Left hindlimb (tissue), 1 donor: ENCODE data around the gene TMEM100.
A peak's percentile ranks its signal among the peaks of the same experiment; 100 is the strongest.

Experiments used
- DNase-seq: peaks from one replicate; pipeline ENCODE4 v3.0.0-alpha.2; 2018

The TMEM100 gene

DNA sequence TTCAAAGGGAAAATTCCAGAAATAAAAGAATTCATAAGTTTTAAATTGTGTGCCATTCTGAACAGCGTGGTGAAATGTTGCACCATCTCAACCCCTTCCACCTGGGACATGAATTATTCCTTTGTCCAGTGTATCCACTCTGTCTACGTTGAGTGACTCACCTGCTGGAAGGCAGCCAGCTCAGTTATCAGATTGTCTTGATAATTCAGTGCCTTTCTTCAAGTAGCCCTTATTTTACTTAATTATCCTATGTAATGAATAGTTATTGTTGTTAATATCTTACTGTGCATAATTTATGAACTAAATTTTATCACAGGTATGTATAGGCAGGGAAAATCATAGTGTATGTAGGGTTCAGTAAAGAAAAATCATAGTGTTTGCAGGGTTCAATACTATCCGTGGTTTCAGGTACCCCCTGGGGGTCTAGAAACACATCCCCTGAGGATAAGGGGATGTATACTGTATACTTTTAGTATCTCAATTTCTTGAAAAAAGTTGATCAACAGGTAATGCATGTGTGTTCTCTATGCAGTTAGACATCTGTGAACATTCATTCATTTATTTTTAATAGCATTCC is 20.5 kb upstream of the TMEM100 start:
- DNase-seq, result no peak

DNA sequence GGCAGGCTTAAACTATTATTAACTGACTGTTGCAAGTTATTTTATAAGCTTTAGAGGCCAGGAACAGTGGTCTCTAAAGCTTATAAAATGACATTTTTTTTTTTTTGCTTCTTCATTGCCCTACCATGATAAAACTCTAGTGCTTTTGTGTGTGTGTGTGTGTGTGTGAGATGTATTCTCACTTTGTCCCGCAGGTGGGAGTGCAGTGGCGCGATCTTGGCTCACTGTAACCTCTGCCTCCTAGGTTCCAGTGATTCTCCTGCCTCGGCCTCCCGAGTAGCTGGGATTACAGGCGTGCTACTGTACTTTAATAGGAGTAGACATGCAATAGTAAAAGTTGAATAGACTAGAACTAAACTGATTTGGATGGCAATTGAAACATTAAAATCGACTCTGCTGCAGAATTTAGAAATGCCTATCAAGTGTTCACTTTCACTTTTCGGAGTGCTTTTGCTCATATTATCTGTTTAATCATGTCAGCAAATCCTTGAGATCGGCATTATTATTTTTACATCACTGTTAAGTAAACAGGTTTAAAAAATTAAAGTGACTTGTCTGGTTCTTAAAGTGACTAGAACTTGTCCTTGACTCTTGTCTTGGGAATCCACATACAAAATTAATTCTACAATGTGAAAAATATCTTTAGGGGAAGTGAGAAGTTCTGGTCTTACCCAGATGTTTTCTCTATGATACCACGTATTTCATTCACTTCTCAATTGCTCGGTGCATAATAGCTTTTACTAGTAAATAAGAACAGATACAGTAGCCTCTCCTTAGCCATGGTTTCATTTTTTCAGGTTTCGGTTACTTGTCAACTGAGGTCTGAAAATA is 19.8 kb upstream of the TMEM100 start:
- DNase-seq, result no peak

DNA sequence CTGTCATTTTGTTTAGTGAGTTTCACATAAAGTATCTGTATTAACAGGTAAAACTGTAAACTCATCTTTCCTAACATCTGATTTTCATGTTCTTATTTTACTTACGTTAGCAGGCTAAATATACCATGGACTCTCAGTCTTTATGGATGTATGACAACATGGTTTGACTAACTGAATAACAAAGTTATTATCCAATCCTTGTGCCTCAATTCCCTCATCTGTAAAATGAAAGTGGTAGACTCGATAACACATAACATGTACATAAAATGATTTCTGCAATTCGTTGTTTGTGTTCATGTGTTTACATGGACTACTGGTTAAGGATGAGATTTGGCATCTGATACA is 18.7 kb upstream of the TMEM100 start:
- DNase-seq, result no peak

DNA sequence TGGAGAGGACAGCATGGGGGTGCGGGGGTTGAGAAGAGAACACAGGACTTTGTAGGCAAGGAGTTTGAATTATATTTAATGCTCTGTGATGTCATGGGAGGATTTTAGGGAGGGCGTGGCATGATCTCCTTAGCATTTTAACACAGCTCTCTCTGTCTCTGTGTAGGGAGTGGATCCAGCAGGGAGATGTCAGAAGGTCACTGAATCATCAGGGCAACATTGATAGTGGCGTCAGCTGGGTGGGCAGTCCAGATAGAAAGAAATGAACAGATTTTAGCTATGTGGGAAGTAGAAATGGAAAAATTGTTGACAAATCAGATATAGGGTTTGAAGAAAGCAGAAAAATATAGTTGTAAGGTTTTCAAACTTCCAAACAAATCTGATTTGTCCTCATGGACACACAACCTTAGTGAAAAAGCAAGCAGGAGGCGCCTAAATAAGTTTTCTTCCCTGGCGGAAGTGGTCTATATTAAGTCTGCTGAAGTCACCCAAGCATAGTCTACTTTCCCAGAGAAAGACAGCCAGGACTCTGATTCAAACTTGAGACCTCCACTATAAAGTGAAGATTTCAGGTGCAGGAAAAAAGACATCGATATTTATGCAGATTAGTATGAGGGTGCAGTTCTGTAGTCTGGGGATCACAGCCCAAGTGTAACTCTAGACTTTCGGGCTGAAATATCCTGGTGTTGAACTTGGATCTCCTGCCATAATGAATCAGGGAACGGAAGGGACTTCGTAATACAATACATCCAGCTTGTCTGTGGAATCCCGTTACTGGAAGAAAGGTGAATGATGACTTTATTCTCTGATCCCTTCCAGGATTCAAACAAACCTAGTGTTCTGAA is 18.1 kb upstream of the TMEM100 start:
- DNase-seq, result no peak

DNA sequence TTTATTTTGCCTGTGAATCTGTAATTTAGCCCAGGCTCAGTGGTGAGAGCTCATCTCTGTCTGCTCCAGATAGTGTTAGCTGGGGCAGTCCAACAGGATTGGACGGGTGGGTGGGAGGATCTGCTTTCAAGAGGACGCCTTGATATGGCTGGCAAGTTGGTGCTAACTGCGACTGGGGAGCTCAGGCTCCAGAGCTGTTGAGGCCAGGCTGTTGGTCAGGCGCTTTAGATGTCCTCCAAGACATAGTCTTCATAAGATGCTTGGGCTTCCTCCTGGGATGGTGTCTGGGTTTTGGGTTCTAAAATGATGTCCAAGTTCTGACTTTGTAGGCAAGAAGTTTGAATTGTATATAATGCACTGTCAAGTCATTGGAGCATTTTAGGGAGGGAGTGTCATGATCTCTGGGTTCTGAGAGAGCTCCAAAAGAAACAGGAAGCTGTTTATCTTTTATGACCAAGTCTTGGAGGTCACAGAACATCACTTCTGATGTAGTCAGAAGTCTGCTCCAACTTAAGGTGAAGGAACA is 15.4 kb upstream of the TMEM100 start:
- DNase-seq, result no peak

DNA sequence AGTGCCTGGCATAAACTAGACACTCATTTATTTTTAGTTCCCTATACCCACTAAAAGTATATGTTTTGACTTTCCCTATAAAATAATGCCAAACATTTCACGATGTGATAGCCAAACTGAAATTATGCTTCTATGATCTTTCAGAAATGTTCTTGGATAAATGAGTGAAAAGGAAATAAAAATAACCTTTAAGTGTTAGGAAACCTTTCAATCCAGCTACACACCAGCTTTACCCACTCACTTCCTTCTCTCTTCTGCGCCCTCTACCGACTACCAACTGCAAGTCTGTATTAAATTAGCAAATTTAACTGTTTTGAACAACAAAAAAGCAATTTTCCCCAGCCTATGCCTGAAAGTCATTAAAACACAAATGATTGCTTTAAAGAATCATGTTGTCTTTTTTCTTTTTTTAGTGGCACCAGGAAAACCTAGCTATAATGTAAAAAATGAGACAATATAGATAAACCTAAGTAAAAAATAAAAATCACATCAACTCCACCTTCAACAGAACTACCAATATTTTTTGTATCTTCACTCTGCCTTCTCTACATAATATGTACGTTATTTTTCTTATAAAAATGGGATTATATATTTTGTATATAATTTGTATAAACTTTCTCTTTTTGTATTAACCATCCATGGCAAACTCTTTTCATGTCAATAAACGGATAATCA is 13.2 kb upstream of the TMEM100 start:
- DNase-seq, result no peak

DNA sequence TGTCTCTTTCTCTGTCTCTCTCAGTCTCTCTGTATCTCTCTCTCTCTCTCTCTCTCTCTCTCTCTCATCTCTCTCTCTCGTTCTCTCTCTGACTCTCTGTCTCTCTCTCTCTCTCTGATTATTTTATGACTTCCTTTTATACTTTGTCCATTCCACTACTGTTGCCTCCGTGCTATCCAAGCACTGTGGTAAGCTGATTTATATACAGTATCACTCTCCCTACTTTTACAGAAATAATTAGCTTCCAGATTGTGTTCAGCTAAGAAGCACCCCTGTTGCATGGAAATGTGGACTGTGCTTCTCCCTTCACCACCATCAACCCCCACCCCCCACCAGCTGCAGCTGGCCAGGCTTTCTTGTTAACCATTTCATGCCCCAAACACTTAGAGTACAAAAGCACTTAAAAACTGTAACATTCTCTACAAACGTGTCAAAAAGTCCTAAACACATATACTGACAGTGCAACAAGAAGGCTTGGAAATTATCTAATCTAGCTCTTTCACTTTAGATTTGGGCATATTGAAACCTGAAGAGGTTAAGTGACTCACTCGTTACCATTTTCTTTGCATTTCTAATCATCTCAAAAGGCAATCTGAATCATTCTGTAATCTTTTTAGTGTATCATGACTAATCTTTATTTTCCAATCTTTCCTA is 11.6 kb upstream of the TMEM100 start:
- no peak for DNase-seq

DNA sequence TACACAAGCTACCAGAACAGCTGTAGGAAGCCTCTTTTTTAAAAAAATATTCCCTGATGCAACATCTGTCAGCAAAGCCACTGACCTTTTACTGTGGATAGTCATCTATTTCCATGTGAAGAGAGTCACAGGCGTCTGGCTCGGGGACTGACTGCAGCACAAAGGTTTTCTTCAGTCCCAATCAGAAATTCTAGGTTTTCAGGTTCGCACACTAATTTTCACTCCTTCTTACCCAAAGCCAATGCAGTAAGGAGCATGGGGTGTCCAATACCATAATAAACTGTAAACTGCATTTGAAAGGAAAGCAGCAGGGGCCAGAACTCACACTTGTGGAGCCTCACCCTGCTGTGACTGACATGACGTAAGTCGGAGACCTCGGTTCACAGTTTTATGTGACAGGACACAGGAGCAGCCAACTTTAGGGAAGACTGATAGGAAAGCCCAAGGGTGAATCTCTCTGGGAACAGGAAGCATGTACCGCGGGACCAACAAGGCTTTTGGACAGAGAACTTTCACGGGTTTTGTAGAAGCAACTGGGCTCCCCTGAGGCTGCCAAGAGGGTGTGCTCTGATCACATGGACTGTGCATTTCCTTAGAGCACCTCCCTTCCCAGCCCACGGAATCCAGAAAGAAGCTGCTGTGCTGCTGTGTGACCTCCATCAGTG is 9.1 kb upstream of the TMEM100 start:
- DNase-seq, result peak; percentile 63

DNA sequence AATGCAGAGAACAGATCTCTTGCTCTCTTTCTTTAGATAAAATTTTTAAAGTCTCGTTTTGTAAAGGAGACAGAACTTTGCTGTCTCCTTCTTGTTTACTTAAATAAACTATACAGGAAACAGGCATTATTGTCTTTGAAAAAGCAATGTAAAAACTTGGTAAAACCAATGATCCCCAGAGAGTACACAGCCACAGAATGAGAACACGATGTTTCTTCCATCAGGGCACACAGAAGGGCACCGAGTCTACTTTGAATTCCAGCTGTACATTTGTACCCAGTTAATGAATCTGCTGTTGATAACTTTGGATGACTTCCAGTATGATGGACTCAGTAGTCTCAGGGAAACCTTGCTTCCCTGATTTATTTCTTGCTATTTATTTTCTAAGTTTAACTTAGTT is 8.1 kb upstream of the TMEM100 start:
- no peak for DNase-seq

DNA sequence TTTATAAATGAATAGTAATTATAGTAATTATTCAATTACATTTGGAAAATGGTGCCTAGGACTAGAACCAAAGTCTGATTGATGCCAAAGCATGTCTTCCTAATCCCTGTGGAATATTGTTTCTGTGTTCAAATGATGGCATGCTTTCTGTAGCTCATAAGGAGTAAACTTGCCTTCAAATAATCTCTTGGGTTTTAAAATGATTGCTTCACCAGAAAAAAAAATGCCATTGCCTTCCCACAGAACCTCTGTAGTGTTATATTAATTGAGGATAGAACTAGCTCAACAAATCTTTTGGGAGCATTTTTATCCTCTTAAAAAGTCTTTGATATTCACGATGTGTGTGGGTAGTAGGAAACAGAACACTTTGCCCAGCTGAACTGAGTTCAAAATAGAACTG is 7.7 kb upstream of the TMEM100 start:
- DNase-seq, result no peak

DNA sequence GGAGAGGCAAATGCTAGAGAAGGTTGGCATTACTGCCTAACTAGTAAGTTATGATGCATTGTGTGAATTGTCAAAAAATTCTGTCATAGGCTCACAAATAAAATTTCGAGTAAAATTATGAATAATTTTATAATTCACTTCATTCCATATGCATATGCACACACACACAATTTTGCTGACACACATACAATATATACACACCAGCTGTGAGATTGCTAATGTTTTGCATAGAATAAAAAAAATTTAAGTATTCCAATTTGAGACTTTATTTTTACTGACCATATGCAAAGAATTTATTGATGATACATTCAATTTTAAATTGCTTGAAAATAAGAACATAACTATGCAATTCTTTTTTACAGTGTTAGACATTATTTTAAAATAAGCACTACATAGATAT is 6.8 kb upstream of the TMEM100 start:
- DNase-seq, result no peak

DNA sequence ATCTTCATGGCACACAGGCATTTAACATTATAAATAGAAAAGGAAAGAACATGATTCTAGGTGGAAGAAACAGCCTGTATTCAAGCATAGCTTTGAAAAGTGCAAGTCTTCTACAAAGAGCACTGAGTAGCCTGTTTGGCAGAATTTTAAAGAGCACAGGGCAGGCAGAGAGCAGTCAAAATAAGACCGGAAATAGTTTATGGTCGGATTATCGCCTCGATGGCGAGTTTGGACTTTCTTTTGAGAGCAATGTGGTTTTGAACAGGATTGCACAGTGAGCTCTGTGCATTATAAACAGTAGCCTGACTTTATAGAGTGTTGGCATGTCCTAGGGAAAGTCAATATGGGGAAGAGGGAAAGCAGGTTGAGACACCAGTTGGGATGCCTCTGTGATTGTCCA is 6.2 kb upstream of the TMEM100 start:
- peak; percentile 52 for DNase-seq

DNA sequence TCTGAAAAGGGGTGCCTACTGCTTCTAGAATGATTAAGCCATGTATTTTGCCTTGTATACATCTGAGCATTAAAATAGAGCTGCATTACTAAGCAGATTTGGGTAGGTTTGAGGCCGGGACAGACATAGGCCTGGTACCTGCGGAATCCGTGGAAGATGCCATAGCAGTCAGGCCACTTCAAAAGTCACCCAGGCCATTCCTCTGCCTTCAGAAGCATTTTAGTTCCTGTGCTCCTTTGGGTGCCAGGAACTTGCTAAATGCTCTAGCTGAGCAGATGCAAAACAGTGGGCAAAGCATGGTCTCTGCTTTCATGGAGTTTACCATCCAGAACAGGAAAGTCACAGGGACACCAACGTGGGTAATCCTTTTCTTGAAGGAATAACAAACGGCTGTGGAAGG is 5.7 kb upstream of the TMEM100 start:
- no peak for DNase-seq

DNA sequence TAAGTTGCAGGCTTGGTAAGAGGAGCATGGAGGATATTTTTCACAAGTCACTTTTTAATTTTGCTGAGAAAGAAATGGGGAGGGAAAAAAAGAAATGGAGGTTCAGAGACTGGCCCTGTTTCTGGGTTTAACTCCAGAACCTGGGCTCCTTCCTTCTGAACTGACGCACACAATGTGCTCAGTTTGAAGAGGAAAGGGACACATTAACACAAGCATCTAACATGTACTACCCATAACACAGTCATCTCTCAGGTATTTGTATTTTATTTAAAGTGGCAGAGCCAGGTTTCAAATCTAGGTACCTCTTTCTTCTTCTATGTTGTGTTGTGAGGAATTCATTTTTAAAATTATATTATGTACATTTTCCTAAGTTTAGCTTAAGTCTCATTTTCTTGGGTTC is 5.3 kb upstream of the TMEM100 start:
- no peak for DNase-seq

DNA sequence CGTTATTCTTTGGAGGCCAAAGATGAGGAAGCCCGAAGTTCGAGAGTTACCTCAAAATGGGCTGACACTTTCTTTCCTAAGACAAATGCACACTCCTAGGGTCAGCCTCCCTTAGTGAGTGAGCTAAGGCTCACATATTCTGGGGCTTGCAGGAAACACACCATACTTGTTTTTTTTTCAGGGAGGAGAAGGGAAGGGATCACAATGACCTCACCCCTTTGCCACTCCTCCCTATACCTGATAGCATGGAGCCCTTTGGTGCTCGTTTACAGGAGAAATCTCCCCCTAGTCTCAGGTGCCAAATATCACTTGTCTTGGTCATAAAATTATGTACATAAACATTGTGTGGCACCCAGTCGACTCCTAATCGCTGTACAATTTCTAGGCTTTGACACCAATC is 4.6 kb upstream of the TMEM100 start:
- no peak for DNase-seq

DNA sequence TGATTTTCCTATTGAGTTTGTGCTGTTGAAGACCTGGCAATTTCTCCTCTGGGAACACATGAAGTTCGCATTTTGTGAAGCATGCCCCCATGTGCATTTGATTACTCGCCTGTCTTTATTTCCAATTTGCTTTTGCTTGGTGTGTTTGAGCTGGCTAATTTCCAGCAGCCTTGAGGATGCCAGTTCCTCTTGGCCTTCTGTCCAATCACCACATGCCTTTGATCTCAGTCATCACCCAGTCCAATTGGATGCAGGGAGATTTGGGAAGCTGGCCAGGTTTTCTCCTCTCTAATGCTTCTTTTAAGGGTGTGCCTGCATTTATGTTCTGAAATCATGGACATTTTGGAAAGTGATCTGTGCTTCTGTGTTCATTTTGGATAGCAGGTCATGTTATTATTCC is 3.8 kb upstream of the TMEM100 start:
- peak; percentile 65 for DNase-seq

DNA sequence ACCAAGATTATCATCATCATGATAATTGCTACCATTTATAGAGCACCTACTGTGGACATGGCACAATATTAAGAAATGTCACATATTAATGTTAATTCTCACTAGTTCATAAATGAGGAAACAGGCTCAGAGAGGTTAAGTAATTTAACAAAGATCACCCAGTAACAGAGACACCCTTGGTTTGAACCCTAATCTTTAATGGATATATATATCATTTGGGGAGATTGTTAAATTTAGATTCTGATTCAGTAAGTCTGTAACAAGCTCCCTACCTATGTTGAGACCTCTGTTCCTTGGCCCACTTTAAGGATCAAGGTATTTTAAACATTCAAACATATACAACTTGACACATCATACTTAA is 804 bp upstream of the TMEM100 start:
- no peak for DNase-seq

DNA sequence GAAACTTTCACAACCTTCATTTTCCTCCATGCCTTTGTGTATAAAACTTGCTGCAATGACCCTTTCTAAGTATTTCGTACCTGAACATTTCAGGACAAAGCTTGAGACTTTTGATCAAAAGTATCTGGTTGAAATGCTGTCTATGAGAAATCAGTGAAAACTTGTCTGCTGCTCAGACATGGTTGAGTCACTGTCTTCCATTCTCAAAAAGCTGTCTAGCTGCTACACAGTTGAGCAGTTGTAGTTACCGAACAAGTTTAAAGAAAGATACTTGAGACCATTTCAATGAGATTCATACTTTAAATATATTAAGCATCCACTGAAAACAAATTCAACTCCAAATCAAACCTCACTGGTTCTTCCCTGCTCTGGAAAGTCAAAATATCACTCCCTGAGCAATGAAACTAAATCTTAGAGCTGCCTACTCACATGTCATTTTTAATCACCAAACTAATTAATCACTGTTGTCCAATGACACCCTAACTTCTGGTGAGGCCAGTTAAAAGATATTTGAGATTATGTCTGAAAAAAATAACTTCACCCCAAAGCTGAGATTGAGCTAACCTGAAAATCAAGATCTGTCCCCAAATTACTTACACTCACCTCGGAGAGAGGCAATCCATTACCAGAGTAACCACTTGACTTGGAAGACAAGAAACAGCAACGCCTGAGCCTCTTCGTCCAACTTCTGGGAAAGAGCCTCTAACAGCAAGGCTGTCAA is 488 bp downstream of the TMEM100 start:
- DNase-seq, result no peak

DNA sequence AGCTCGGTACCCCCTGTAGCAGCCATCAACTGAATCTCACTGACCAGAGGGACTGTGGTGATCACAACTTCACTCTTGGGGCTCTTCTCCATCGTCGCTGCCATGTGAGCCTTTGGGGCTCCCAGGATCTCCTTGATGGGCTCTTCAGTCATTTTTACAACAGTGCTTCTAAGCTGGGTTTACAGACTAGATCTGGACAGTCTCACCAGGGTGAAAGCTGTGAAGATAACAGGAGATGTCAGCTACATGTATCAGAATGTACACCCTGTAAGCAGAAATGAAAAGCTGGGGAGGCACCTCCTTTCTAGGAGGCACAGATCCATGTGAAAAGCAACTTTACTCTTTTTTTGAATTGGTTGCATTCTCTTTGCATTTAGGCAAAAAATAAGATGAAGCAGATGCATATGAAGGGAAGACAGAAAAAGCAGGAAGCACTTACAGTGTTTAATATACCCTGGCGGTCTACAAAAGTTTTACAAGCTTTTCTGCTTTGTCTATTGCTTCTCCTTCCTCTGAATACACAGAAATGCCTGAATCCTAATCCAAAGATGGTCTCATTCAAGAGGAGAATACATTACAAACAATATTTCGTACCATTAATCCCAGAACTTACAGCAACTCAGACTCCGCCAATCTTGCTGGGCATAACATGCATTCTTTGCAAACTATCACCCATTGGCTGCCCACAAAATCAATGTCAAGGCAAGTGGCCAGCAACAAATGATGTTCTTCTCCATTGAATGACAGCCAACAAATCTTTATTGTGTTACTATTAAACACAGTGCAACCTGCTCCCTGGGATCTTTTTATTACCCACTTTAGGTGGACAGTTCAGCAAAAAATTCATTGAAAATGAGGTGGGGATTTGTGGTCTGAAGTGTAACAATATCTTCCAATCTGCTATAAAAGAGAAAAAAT is 1.5 kb downstream of the TMEM100 start:
- no peak for DNase-seq
